HG02798 (cell line): ENCODE data around the gene HHATL.

Experiments
- ATAC-seq: cut with Tn5 transposase; IDR thresholded peaks from one replicate; pipeline ENCODE4 v1.9.1; 2021; ENCODE audit warnings: mild to moderate bottlenecking; ENCODE audit not compliant: unreplicated experiment, poor library complexity

HHATL gene

DNA sequence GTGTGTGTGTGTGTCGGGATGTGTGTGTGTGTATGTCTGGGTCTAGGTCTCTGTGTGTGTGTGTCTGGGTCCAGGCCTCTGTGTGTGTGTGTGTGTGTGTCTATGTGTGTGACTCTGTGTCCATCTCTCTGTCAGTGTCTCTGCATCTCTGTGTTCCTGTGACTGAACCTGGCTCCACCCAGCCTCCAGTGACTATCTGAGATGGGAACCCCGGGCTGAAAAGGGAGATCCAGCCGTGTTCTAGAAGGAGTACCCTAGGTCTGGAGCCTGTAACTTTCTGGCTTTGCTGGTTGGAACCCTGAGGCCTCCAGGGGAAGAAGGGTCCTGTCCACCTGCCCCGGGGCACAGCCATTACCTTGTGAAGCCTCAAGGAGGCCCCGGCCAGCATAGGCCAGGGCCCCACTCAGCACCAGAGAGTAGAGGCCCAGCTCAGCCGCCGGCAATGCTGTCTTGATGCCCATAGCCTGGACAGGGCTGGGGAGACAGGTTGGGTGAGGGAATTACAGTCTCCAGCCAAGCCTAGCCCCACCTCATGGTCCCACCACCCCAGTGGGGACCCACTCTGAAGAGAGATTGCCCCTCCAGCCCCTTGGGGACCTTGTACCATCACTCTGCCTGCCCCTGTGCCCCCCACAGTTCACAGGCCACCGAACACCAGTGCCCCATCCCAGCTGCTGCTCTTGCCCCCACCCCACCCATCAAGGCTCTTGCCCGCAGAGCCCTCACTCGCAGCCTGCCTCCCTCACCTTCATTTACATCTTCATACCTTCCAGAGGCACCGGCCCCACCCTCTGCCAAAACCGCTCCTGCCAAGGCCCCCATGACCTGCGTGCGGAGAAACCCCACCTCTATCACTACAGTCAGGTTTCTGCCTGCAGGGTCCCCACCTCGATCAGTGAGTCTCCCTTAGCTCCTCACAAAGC is 2.0 kb downstream of the HHATL start:
- no peak for ATAC-seq

DNA sequence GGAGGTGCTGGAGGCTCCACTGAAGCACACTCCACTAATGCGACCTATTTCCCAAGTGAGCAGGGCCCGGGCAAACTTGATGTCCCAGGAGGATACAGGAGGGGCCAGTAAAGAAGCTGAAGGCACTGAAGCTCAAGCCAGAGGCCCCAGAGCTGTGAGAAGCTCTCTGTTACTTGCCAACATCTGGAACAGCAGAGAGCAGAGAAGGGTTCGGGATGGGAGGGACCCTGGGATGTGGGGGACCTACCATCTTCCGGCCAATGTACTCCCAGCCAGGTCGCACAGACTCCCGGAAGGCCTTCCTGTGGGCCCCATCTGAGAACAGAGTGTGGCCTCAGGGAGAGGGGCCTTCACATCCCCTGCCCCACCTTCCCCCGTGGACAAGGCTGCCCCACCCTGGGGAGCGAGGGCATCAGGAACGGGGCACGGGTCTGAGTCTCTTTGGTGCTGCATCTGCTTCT is 3.1 kb downstream of the HHATL start:
- no peak for ATAC-seq

DNA sequence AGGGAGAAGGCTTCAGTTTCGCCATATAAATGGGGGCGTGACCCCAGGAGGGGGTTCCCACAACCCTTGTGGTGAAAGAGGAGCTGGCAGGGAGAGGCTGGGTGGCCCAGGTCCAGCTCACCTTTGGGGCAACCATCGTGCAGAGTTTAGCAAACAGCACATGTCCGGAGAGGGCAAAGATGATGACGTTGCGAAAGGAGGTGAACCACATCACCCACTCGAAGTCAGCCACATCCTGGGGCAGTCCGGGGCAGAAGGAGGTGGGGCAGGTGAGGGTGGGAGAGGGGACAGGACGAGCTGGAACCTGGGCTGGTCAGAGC is 3.7 kb downstream of the HHATL start:
- no peak for ATAC-seq

DNA sequence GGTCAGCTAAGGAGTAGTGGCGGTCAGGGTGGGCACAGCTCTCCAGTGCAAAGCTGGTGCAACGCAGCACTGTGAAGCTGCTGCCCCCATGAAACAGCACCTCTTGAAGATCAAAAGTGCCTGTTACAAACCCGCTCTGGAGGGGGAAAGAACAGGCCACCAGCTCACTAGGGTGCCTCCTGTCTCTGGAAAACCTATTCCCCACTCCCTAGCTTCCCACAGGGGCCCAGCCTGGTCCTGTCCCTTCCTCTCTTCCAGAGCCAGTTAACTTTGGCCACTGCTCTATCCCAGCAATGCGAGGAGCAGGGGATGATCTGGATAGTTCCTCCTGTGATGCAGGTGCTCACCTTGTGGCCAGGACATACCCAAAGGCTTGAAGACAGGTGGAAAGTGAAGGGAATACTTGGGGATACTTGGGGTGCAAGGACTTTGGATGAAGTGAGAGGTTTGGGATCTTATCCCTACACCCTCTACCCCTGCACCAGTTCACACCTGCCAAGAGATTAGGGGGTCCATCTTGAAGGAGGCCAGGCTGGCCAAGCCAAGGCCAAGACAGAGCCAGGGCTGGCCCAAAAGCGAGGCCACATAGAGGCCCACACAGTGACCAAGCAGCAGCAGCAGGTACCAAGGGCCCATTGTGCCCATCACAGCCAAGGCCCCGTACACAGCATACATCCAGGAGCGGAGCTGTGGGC is 4.2 kb downstream of the HHATL start:
- ATAC-seq = no peak

DNA sequence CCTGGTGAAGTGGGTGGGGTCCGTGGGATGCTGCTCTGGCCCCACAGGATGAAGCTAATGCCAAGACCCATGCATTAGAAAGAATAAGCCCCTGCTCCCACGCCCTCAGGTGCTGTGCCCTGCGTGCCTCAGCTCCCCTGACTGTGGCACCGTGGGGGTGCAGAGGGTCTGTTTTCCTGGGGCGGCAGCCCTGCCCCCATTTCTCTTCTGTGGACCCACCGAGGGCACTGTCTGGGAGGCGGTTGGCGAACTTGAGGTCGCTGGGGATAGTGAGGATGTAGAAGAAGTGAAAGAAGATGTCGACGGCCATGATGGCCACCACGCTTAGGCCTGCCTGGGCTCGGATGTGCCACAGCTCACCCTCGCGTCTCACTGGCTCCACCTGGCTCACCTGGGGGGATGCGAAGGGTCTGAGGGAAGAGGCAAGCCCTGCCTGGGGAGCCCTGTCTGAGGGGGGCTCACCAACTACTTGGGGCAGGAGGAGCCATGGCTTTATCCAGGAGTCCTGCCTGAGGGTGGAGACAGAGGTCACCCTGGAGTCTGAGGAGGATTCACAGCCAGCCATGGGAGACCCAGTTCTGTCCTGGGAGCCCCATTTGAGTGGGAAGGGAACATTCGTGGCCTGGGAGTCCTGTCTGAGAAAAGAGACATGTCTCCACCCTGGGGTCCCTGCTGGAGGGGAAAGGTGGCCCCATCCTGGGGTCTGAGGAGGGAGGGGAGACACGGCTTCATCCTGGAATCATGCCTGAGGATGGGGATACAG is 5.1 kb downstream of the HHATL start:
- no peak for ATAC-seq

DNA sequence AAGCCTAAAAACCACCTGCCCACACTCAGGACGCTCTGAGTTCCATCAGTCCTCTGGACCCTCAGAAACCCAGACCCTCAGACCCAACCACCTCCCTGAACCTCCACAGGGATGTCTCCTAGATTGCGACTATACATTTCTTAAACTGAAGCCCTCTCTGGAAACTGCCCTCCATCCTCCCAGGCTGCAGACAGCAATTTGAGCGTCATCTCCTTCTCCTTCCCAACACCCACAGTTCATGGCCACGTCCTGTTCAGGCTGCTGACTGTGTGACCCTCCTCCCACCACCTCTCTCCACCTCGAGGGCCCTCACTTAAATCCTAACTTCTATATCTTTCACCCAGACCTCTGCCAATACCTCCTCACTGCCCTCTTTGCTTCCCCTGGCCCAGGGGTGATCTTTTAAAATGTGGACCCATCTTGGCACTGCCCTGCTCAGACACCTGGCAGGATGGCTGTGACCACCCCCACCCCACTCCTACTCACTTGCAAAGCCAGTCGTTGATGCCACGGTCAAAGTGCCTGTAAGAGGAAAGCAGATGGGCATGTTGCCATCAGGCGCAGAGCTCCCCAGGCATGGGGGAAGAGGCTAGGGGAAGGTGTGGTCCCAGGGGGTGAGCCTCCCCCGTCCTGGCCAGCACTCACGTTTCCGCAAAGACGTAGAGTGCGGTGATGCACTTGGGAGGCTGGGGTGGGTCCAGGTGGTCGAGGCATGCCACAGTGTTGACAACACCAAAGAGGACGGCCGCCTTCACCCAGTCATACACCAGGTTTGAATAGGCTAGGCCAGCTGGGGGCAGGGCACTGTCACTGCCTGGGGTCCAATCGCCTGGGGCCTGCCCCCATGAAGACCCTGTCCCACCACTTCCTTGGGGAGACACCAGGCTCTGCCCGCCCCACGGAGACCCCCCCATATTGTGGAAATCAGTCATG is 6.0 kb downstream of the HHATL start:
- no peak for ATAC-seq

DNA sequence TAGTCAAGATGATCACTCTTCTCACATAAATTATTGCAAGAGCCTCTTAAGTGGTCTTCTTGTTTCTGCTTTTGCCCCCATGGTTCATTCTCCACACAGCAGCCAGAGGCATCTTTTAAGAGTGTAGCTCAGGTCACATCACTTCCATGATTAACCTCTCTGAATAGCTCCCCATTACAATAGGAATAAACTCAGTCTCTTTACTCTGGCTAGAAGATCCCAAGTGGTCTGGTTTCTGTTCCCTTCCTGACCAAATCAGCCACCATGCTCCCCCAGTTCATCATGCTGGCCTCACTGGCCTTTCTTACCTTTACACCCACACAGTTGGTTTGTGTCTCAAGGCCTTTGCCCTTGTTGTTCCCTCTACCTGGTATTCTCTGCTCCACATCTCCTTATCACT is 8.2 kb downstream of the HHATL start:
- no peak for ATAC-seq

DNA sequence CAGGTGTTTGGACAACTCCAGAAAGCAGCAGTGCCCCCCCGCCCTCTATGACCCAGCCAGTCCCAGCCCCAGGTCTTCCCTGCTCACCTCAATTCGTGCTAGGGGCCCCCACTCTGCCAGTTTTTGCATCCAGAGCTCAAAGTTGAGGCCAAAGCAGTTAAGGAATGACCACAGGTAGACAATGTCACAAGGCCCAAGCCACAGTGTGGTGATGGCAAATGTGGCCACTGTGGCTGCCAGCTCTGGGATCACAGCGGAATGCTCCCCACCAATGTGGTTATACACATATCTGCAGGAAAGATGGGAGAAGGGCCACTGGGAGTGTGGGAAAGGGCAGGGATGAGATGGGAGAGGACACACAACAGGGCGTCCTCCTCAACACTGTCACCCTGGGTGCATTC is 9.1 kb downstream of the HHATL start:
- no peak for ATAC-seq

DNA sequence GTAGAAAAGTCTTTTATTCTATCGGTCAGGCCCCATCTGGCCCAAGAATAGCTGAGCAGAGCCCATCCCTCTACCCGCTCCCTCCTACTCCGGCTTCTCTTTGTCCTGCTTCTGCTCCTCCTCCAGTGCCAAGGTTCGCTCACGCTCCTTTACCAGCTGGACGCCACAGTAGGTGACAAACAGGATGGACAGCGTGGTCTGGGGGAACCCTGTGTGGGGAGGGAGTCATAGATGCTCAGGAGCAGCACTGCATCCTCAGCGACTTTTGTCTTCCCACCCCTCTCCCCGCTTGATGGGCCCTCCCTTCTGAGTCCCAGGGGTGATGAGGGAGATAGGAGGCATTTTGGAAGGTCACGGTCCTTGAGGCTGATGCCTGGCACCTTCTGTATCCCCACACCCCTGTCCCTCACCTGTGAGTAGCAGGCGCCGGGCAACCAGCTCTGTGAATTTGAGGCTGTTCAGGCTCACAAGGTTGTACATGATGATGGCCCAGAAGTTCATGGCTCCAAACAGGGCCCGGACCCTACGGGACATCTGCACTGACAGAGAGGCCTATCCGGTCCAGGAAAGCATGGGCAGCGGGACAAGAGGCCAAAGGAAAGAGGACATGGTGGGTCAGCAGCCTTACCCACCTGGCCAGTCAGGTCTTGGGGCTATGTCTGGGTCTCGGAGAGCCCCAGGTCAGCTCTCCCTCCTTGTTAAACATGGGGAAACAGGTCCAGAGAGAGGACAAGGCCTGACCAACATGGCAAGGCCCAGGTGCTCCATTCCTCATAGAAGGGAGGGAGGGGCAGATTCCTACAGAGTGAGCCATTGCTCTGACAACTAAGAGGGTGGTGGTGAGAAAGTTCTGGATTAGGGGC is 9.7 kb downstream of the HHATL start:
- no peak for ATAC-seq

DNA sequence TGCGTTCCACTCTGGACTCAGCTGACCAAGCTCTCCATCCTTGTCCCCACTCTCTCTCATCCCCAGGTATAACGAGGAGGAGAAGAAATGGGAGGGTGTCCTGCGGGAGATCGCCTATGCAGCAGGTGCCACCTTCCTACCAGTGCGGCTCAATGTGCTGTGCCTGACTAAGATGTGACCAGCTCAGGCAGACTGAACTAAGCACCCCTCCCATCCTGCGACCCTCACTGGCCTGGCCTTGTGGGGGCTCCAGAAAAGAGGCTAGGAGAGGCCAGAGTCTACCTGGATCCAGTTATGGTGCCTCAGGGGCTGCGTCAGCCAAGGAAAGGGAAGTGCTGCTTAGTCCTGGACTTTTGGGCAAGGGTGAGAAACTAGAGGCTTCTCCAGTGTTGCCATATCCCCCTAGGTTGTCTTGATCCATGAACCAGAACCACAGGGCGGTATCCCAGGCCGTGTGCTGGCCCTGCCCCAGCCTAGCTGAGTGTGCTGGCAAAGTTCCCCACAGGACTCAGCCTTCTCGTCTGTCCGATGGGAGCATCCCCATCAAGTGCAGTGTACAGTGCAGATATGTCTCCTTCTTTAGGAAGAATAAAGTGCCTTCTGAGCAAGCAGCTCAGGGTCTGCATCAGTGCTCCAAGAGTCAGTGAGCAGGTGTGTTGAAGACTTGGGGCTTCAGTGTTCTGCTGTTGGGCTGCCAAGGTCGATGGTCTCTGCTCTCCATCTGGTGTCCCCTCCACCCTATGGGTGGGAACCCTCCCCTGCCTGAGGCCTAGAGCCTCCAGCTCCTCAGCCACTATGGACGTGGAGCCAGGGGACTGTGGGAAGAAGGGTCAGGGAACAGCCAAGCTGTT is 10.6 kb downstream of the HHATL start:
- no peak for ATAC-seq

DNA sequence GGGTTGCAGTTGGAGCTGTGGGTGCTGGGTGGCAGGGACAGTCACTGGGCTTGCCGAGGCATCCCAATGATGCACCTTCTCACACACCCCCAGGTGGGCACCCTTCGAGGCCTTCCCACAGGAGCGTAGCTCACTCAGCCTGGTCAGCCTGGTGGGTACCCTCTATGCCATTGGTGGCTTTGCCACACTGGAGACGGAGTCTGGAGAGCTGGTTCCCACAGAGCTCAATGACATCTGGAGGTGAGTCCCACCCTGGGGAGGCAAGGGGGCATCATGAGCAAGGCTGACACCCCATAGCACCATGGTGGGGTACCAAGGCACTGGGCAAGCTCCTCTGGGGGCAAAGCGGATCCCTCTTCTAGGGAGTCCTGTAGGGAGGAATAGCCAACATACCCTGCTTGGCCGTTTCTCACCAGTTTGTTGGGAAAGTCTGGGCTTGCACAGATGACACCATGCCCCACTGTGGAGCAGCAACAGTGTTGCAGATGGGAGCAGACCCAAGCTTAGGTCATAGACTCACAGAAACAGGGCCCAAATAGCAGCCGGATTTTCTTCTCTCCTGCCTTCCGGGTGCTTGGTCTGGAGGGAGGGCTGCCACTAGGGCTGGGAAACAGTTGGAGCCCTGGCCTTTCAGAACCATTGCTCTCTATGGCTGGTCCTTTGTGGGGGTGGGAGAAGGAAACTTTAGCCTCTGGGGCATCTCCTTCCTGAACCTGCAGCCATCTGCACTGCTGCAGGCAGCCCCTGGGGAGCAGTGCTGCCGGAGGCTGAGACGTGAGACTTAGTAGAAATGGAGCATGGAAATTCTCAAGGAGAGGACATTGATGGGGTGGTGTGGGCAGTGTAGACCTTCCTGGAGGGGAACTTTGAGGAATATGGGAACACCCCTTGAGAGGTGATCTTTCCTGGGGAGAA is 11.6 kb downstream of the HHATL start:
- ATAC-seq = no peak

DNA sequence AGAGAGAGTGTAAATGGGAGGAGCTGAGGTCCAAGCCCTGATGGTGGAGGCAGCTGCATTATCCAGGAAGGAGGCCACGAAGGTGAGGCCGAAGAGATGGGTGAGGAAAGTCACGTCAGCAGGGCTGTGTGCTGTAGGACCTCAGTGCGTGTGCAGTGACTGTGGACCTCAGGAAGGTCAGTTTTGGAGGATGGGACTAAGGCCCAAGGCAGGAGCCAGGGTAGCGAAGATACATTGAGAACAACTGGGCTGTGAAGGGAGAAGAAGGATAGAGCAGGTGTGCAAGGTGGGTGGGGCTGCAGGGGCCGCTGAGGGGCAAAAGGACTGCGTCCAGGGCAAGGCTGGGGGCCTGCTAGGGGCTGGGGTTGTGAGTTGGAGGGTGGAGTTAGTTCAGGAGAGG is 12.4 kb downstream of the HHATL start:
- no peak for ATAC-seq

DNA sequence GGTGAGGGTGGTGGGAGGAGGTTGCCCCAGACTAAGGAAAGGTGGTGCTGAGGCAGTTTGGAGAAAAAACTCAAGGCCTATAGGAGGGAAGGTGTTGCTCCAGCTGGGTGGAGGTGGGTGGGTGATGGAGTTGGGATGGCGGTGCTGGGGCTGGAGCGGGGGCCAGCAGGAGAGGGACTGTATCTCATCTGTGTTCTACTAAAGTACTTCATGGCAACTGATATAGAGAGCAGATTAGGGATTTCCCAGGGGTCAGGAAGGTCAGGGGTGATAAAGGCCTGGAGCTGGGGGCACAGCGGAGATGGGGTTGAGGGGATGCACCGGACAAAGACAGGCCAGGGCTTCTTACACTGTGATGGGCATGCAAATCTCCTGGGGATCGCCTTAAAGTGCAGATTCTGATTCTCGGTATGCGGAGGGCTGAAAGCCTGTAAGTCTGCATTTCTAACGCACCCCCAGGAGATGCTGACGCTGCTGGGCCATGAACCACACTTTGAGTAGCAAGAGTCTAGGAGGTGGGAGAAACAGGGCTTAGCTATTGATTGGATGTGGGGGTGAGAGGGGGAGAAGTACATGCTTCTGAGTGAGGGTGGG is 13.1 kb downstream of the HHATL start:
- no peak for ATAC-seq

DNA sequence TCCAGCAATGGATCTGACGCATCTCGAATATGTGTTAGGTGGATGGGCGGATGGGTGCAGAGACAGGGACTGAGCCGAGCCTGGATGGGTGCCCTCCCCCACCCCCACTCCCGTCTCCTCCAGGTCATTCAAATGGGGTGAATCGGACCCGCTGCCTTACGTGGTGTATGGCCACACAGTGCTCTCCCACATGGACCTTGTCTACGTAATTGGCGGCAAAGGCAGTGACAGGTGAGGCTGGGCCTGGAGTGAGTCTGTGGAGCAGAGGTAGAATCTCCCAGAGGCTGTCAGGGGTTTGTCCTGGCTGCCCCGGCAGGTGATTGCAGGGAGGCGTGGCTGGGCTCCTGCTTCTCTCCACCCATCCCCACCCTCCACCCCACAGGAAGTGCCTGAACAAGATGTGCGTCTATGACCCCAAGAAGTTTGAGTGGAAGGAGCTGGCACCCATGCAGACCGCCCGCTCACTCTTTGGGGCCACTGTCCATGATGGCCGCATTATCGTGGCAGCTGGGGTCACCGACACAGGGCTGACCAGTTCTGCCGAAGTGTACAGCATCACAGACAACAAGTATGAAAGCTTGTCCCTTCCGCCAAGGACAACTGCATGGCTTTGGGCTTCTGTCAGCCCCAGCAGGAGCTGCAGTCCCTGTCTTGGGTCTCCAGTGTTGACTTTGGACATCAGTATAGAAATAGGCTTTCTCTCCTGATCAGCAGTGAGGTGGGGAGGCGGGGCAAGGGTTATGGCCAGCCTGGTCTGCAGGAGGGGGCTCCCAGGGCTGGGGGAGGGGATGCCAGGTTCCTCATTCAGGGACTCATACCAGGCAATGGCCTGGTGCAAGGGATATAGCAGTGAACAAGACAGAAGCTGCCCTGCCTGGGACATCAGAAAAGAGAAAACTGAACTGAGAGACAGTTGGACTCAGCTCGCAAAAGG is 13.8 kb downstream of the HHATL start:
- ATAC-seq = no peak

DNA sequence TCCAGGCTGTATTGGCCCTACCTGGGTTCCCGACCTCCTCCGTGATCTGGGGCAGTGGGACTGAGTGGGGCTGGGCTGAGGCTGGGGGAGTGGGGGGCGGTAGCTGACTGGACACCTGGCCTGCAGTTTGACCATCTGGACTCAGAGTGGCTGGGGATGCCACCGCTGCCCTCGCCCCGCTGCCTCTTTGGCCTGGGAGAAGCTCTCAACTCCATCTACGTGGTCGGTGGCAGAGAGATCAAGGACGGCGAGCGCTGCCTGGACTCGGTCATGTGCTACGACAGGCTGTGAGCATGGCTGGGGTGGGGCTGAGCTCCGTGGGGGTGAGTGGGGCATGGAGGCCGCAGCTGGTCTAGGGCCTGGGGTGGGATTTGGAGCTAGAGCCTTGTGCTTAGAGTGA is 14.6 kb downstream of the HHATL start:
- ATAC-seq = no peak
